HCT116 (cell line): ENCODE data around the gene DNAAF5. TPM values are rescaled to one million over a fixed set of nuclear protein-coding genes. Genes with fewer than 3 reads are reported as not detected.

Experiments used
- ATAC-seq: fragments of 200-7000 bp; cut with Tn5 transposase; 2 replicates; pipeline ENCODE4 v1.9.1; 2020; ENCODE audit warnings: mild to moderate bottlenecking, moderate library complexity
- BruUV-seq: library from RNA; stranded (reverse); fragments of 400-500 nt; replicated peaks from 2 replicates; lab custom pipeline; 2021; lab: Mats Ljungman, UMichigan
- CTCF ChIA-PET: fragments of 300-600 bp; sonication (Branson Sonifier 250); formaldehyde crosslinking; loops from one replicate; lab custom pipeline; 2021; ENCODE audit warnings: antibody characterized with exemption; lab: Charles Lee
- POLR2A ChIA-PET: fragments of 300-600, 350-600 bp; sonication (Branson Sonifier 250); formaldehyde crosslinking; loops from one replicate; lab custom pipeline; 2021; ENCODE audit warnings: antibody characterized with exemption; lab: Charles Lee
- RAD21 ChIA-PET, 2 experiments: fragments of 300-600 bp; sonication (Branson Sonifier 250); formaldehyde crosslinking; loops; one replicate each; lab custom pipeline; 2023; ENCODE audit warnings: low total read pairs in 2 of 2; ENCODE audit not compliant: uncharacterized antibody in 2 of 2, unreplicated experiment in 2 of 2, low non-redundant PET in 1 of 2; lab: Charles Lee
- DNase-seq: peaks from one replicate; pipeline ENCODE4 v3.0.0-alpha.2; 2010; ENCODE audit warnings: low read depth, low spot score
- H2AFZ ChIP-seq: fragments of 200-600 bp; shearing (Covaris generic), sonication (generic); 2 replicates; pipeline ENCODE4 v1.6.1; 2017; ENCODE audit warnings: low read depth, mixed run types, mixed read lengths, antibody characterized with exemption, low read length; ENCODE audit not compliant: poor library complexity, severe bottlenecking
- H3K27ac ChIP-seq: 2 replicates; pipeline ENCODE4 v1.5.1; 2012; ENCODE audit warnings: low read depth, low read length
- H3K27me3 ChIP-seq: fragments of 200-600 bp; sonication (generic); 2 replicates; pipeline ENCODE4 v1.6.1; 2016; ENCODE audit warnings: mixed run types, low read length, mixed read lengths; ENCODE audit not compliant: insufficient read depth
- H3K36me3 ChIP-seq, 2 experiments: fragments of 200-500 bp in 1 of 2; fragments of 200-600 bp in 1 of 2; sonication (Bioruptor generic) in 1 of 2; sonication (generic) in 1 of 2; 2 replicates each; pipeline versions ENCODE4 v1.5.1 to v1.6.1; 2014 to 2016; ENCODE audit warnings: low read length in 2 of 2, inconsistent platforms in 1 of 2, mixed read lengths in 1 of 2, mixed run types in 1 of 2; ENCODE audit not compliant: insufficient read depth in 2 of 2, control insufficient read depth in 1 of 2
- H3K4me1 ChIP-seq, 2 experiments: fragments of 200-600 bp in 1 of 2; sonication (generic) in 1 of 2; 2 replicates each; pipeline versions ENCODE4 v1.5.1 to v1.6.1; 2012 to 2017; ENCODE audit warnings: low read length in 2 of 2, inconsistent platforms in 1 of 2, mild to moderate bottlenecking in 1 of 2, mixed read lengths in 1 of 2, mixed run types in 1 of 2, moderate library complexity in 1 of 2; ENCODE audit not compliant: insufficient read depth in 2 of 2, control insufficient read depth in 1 of 2
- H3K4me2 ChIP-seq: fragments of 200-600 bp; sonication (generic); 2 replicates; pipeline ENCODE4 v1.6.1; 2017; ENCODE audit warnings: mixed run types, low read length, mixed read lengths
- H3K4me3 ChIP-seq, 2 experiments: fragments of 200-600 bp in 1 of 2; sonication (generic) in 1 of 2; replicated peaks in 1 of 2; 2 replicates each; pipeline ENCODE4 v1.5.1; 2011 to 2016; ENCODE audit warnings: low read length in 2 of 2, control low read depth in 1 of 2, low read depth in 1 of 2, mild to moderate bottlenecking in 1 of 2, mixed read lengths in 1 of 2, mixed run types in 1 of 2
- H3K79me2 ChIP-seq: fragments of 200-600 bp; sonication (generic); 2 replicates; pipeline ENCODE4 v1.6.1; 2017; ENCODE audit warnings: mild to moderate bottlenecking, mixed run types, low read length, moderate library complexity, mixed read lengths; ENCODE audit not compliant: insufficient read depth
- H3K9ac ChIP-seq: fragments of 200-600 bp; sonication (generic); 2 replicates; pipeline ENCODE4 v1.6.1; 2016; ENCODE audit warnings: low read length, mixed read lengths
- H3K9me2 ChIP-seq: fragments of 200-600 bp; sonication (generic), shearing (Covaris generic); 2 replicates; pipeline ENCODE4 v1.6.1; 2017; ENCODE audit warnings: mixed run types, mild to moderate bottlenecking, moderate library complexity; ENCODE audit not compliant: insufficient read depth
- H3K9me3 ChIP-seq, 2 experiments: fragments of 200-500 bp in 1 of 2; fragments of 200-600 bp in 1 of 2; sonication (Bioruptor generic) in 1 of 2; sonication (generic) in 1 of 2; 2 replicates each; pipeline ENCODE4 v1.6.1; 2014 to 2017; ENCODE audit warnings: low read length in 2 of 2, mixed read lengths in 2 of 2, inconsistent platforms in 1 of 2, low read depth in 1 of 2, mild to moderate bottlenecking in 1 of 2, mixed run types in 1 of 2, moderate library complexity in 1 of 2; ENCODE audit not compliant: control insufficient read depth in 1 of 2, insufficient read depth in 1 of 2
- H4K20me1 ChIP-seq: fragments of 200-600 bp; sonication (generic), shearing (Covaris generic); 2 replicates; pipeline ENCODE4 v1.6.1; 2017; ENCODE audit warnings: mixed run types, mild to moderate bottlenecking, moderate library complexity; ENCODE audit not compliant: insufficient read depth
- CEBPB ChIP-seq: IDR thresholded peaks from 2 replicates; pipeline ENCODE4 v1.6.1; 2012; ENCODE audit warnings: low read depth
- CTCF ChIP-seq, 3 experiments: fragments of 200-600 bp in 1 of 3; sonication (generic) in 1 of 3; IDR thresholded peaks in 2 of 3; conservative IDR thresholded peaks in 1 of 3; 2 replicates each; pipeline ENCODE4 v1.5.1; 2012 to 2017; ENCODE audit warnings: low read depth in 2 of 3, low read length in 2 of 3, antibody characterized with exemption in 1 of 3, borderline replicate concordance in 1 of 3, control low read depth in 1 of 3, mild to moderate bottlenecking in 1 of 3, mixed read lengths in 1 of 3, mixed run types in 1 of 3, moderate library complexity in 1 of 3; ENCODE audit not compliant: insufficient read depth in 1 of 3
- EGR1 ChIP-seq: IDR thresholded peaks from 2 replicates; pipeline ENCODE4 v1.6.1; 2012; ENCODE audit warnings: low read depth
- EZH2 ChIP-seq: fragments of 200-600 bp; sonication (generic); IDR thresholded peaks from 2 replicates; pipeline ENCODE4 v1.6.1; 2017; ENCODE audit warnings: antibody characterized with exemption, mixed run types
- SIN3A ChIP-seq: IDR thresholded peaks from 2 replicates; pipeline ENCODE4 v1.6.1; 2012; ENCODE audit warnings: low read depth
- TCF7L2 ChIP-seq: IDR thresholded peaks from 2 replicates; pipeline ENCODE4 v1.7.0; 2011; ENCODE audit warnings: borderline replicate concordance, inconsistent platforms; ENCODE audit not compliant: insufficient read depth, insufficient read length; ENCODE audit errors: extremely low read depth
- YY1 ChIP-seq: IDR thresholded peaks from 2 replicates; pipeline ENCODE4 v1.6.1; 2011; ENCODE audit warnings: low read length, low read depth, moderate library complexity, mild to moderate bottlenecking; ENCODE audit not compliant: insufficient replicate concordance; ENCODE audit errors: extremely low read depth
- ZFX ChIP-seq: fragments of 450-650 bp; IDR thresholded peaks from 2 replicates; pipeline ENCODE4 v1.6.1; 2017
- ZNF274 ChIP-seq: fragments of 200-500 bp; sonication (Bioruptor generic); IDR thresholded peaks from 2 replicates; pipeline ENCODE4 v1.6.1; 2014; ENCODE audit warnings: mild to moderate bottlenecking, low read depth, low read length, inconsistent platforms
- intact Hi-C: fragments of 100-400 bp; cut with micrococcal nuclease; formaldehyde crosslinking; loops from 2 replicates; pipeline ENCODE4 v1.10.0; 2022
- total RNA-seq: library from RNA; stranded (reverse); gene quantifications from one replicate; pipeline ENCODE4 v1.2.1, GENCODE V29; 2021; ENCODE audit not compliant: unreplicated experiment

Gene DNAAF5
- total RNA-seq, 1 experiment from 2014 or later = 69.4 TPM

- TF ChIP-seq ZNF274 = no peak
- TF ChIP-seq TCF7L2 = no peak
- no peak for TF ChIP-seq EGR1
- no peak for TF ChIP-seq SIN3A
- TF ChIP-seq CEBPB = no peak
- no peak for TF ChIP-seq CTCF (IDR thresholded peaks at IDR 0.05 in 2 of 3, conservative IDR thresholded peaks at IDR 0.05 in 1 of 3; ENCODE audit: borderline replicate concordance in 1 of 3, insufficient read depth in 1 of 3, low read depth in 2 of 3, low read length in 2 of 3)
- no peak for TF ChIP-seq YY1
- no peak for TF ChIP-seq ZFX
- TF ChIP-seq EZH2 = no peak
- no peak overlapping the region for H2AFZ ChIP-seq
- ATAC-seq (no peak), DNase-seq (no peak)
- H3K9me2 ChIP-seq = no peaks in the 10 kb centered on the region
- H3K4me1 ChIP-seq = peaks cover 21 to 26% of the 10 kb centered on the region in 2 experiments
- CTCF ChIA-PET = no interaction called here
- POLR2A ChIA-PET = no interaction called here
- no peak overlapping the region for H3K4me3 ChIP-seq
- peak overlapping the region; percentile 43; the same call in 1 of the 2 replicates for H3K4me2 ChIP-seq
- H3K27ac ChIP-seq = peak overlapping the region; percentile 51
- H3K36me3 ChIP-seq = peaks cover 7 to 58% of the 10 kb centered on the region in 2 experiments; a peak in 3 of 4 replicates
- H3K9ac ChIP-seq = no peak overlapping the region
- peaks cover 100% of the 10 kb centered on the region for H3K79me2 ChIP-seq
- H3K9me3 ChIP-seq = peaks cover 10 to 15% of the 10 kb centered on the region in 2 experiments; a peak in 2 of 4 replicates
- intact Hi-C loops = no loop called here
- H4K20me1 ChIP-seq = no peaks in the 10 kb centered on the region
- RAD21 ChIA-PET = no interaction called here
- H3K27me3 ChIP-seq = no peaks in the 10 kb centered on the region
- BruUV-seq = no TSS peak
Observed at GRCh38 chr7:732556-732955, 6.1 kb downstream of the DNAAF5 start.
